ENCODE results near the gene SHISA5. TPM values are rescaled to one million over a fixed set of nuclear protein-coding genes. Genes with fewer than 3 reads are reported as not detected.
"Not testable (repeated sequence)": the region's sequence is repeated elsewhere in the genome, so short reads cannot be mapped to it uniquely, and the experiment has no call there.

Gene SHISA5
- total RNA-seq, 4 donors from 2014 or later, result 17.0 to 31.6 (median 23.4) TPM

- no peaks in the 10 kb centered on the region for H3K4me1 ChIP-seq
- H3K9me3 ChIP-seq, result no peaks in the 10 kb centered on the region
- no peaks in the 10 kb centered on the region for H3K27me3 ChIP-seq
- in situ Hi-C loops (cut with MboI; ENCODE audit: low sequenced_read_pairs in 4 of 4), result no loop called here
- no peak for TF ChIP-seq POLR2A (IDR thresholded peaks at IDR 0.05)
- TF ChIP-seq, protein P1, sequence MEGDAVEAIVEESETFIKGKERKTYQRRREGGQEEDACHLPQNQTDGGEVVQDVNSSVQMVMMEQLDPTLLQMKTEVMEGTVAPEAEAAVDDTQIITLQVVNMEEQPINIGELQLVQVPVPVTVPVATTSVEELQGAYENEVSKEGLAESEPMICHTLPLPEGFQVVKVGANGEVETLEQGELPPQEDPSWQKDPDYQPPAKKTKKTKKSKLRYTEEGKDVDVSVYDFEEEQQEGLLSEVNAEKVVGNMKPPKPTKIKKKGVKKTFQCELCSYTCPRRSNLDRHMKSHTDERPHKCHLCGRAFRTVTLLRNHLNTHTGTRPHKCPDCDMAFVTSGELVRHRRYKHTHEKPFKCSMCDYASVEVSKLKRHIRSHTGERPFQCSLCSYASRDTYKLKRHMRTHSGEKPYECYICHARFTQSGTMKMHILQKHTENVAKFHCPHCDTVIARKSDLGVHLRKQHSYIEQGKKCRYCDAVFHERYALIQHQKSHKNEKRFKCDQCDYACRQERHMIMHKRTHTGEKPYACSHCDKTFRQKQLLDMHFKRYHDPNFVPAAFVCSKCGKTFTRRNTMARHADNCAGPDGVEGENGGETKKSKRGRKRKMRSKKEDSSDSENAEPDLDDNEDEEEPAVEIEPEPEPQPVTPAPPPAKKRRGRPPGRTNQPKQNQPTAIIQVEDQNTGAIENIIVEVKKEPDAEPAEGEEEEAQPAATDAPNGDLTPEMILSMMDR (IDR thresholded peaks at IDR 0.05 in 4 of 5, conservative IDR thresholded peaks at IDR 0.05 in 1 of 5), result no peak
- H3K36me3 ChIP-seq, result no peaks in the 10 kb centered on the region
- H3K27ac ChIP-seq, result no peak overlapping the region
- DNase-seq (no peak), ATAC-seq (no peak)
- intact Hi-C loops (cut with DNase I; ENCODE audit: low total_unique reads), result no loop called here
- no peak overlapping the region for H3K4me3 ChIP-seq
Measured at GRCh38 chr3:48486952-48487351, 17.0 kb downstream of the SHISA5 start.

- H3K36me3 ChIP-seq; H3K27ac ChIP-seq; H3K9me3 ChIP-seq; ATAC-seq; DNase-seq; in situ Hi-C loops (cut with MboI; ENCODE audit: low sequenced_read_pairs in 4 of 4); H3K4me3 ChIP-seq; intact Hi-C loops (cut with DNase I; ENCODE audit: low total_unique reads); H3K27me3 ChIP-seq; H3K4me1 ChIP-seq: not testable (repeated sequence)
Measured at GRCh38 chr3:48482822-48483221, 21.2 kb downstream of the SHISA5 start.

DNA sequence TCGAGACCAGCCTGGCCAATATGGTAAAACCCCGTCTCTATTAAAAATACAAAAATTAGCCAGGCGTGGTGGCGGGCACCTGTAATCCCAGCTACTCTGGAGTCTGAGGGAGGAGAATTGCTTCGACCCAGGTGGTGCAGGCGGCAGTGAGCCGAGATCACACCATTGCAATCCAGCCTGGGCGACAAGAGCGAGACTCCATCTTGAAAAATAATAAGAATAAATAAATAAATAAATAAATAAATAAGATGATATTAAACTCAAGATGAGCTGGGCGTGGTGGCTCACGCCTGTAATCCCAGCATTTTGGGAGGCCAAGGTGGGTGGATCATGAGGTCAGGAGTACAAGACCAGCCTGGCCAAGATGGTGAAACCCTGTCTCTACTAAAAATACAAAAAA lies 23.1 kb downstream of the SHISA5 start:
- in situ Hi-C loops (cut with MboI; ENCODE audit: low sequenced_read_pairs in 4 of 4); H3K4me1 ChIP-seq; H3K27me3 ChIP-seq; H3K4me3 ChIP-seq; intact Hi-C loops (cut with DNase I; ENCODE audit: low total_unique reads); H3K9me3 ChIP-seq; ATAC-seq; H3K36me3 ChIP-seq; DNase-seq; H3K27ac ChIP-seq: not testable (repeated sequence)

DNA sequence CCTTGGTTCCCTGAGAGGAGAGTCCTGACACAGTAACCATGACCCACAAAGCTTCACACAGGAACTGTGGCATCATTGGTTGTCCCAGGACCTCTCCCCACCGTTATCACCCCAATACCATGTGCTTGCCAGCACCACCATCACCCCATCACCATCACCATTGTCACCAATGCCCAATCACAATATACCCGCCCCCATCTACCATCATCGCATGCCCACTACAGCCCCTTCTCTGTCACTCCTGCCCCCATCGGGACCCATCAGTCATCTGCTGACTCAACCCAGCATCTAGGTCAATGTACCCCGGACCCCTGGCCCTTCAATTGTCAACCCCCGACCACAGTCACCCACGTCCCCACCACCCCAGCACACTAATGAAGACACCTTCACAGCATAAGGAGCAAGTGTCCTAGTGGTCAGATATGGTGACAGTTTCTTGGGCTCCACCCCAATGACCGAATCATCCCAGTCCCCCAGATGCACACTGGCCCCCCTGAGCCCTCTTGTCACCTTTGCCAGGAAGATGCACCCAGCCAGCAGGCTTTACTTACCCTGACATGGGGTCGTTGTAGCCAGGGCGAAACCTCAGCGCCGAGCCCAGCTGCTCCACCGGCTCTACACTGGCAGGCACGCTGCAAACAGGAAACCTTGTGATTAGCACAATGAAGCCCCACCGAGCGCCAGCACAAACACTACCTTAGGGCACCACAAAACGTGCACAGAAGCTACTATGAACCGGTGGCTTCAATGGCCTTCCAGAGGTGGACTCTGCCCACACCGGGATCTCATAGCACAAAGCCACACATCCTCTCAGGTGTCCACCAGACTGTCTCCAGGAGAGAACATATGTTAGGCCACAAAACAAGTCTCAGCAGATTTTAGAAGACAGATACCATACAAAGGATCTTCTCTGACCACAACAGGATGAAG lies 25.1 kb downstream of the SHISA5 start:
- TF ChIP-seq POLR2A (IDR thresholded peaks at IDR 0.05), result no peak
- TF ChIP-seq, protein P1 (IDR thresholded peaks at IDR 0.05 in 4 of 5, conservative IDR thresholded peaks at IDR 0.05 in 1 of 5), result no peak
- no peaks in the 10 kb centered on the region for H3K9me3 ChIP-seq
- in situ Hi-C loops (cut with MboI; ENCODE audit: low sequenced_read_pairs in 4 of 4), result no loop called here
- ATAC-seq (no peak), DNase-seq (no peak)
- no peak overlapping the region for H3K4me3 ChIP-seq
- H3K4me1 ChIP-seq, result no peaks in the 10 kb centered on the region
- peak overlapping the region in 2 of 4 donors; percentile 27 to 54 for H3K27ac ChIP-seq
- no peaks in the 10 kb centered on the region for H3K27me3 ChIP-seq
- intact Hi-C loops (cut with DNase I; ENCODE audit: low total_unique reads), result no loop called here
- H3K36me3 ChIP-seq, result no peaks in the 10 kb centered on the region

- intact Hi-C loops (cut with DNase I; ENCODE audit: low total_unique reads), result no loop called here
- no peak for ATAC-seq
- Histone ChIP-seq H3K9me3 (no peaks in the 10 kb centered on the region), H3K4me3 (no peak overlapping the region), H3K27me3 (no peaks in the 10 kb centered on the region), H3K4me1 (peaks cover 4 to 5% of the 10 kb centered on the region in 2 donors), H3K36me3 (no peaks in the 10 kb centered on the region), H3K27ac (peak overlapping the region in 3 of 4 donors; percentile 54)
- in situ Hi-C loops (cut with MboI; ENCODE audit: low sequenced_read_pairs in 4 of 4), result no loop called here
- no peak for DNase-seq
- TF ChIP-seq, protein P1 (IDR thresholded peaks at IDR 0.05 in 4 of 5, conservative IDR thresholded peaks at IDR 0.05 in 1 of 5), result no peak
- no peak for TF ChIP-seq POLR2A (IDR thresholded peaks at IDR 0.05)
Measured at GRCh38 chr3:48477959-48478520, 25.9 kb downstream of the SHISA5 start.

All from gastrocnemius medialis (tissue), 4 donors.